ENCODE data around the gene PPM1F.

Gene PPM1F

GRCh38 chr22:21952586-21953571 is at the start of gene PPM1F:
TSS of gene PPM1F (minus strand) at chr22:21952848. CDS start at chr22:21946048, 6,800 bp downstream.
- DNase-seq, result peak; percentile 53 to 68

- DNase-seq, result no peak
Observed at GRCh38 chr22:22001664-22002525, 49.2 kb upstream of the PPM1F start.

GRCh38 chr22:21998595-21999247 is 46.1 kb upstream of the PPM1F start:
- DNase-seq, result no peak

- DNase-seq, result no peak
Observed at GRCh38 chr22:21996175-21996720, 43.6 kb upstream of the PPM1F start.

- no peak for DNase-seq
Observed at GRCh38 chr22:21995660-21996059, 43.0 kb upstream of the PPM1F start.

- no peak for DNase-seq
Observed at GRCh38 chr22:21994881-21995444, 42.3 kb upstream of the PPM1F start.

GRCh38 chr22:21992593-21993237 is 40.1 kb upstream of the PPM1F start:
- no peak for DNase-seq

- no peak for DNase-seq
Observed at GRCh38 chr22:21991774-21992173, 39.1 kb upstream of the PPM1F start.

GRCh38 chr22:21991304-21991596 is 38.6 kb upstream of the PPM1F start:
- no peak for DNase-seq

GRCh38 chr22:21990445-21991303 is 38.0 kb upstream of the PPM1F start:
- DNase-seq, result no peak

- no peak for DNase-seq
Observed at GRCh38 chr22:21989049-21989448, 36.4 kb upstream of the PPM1F start.

- DNase-seq, result no peak
Observed at GRCh38 chr22:21985214-21985613, 32.6 kb upstream of the PPM1F start.

- DNase-seq, result no peak
Observed at GRCh38 chr22:21984793-21985192, 32.1 kb upstream of the PPM1F start.

- DNase-seq, result peak; percentile 75 to 83
Observed at GRCh38 chr22:21982338-21982965, 29.8 kb upstream of the PPM1F start, which contains the start of gene TOP3B. TSS of gene TOP3B (minus strand) at chr22:21982787. CDS start at chr22:21975709, 7,078 bp downstream.

- DNase-seq, result no peak
Observed at GRCh38 chr22:21981874-21982273, 29.2 kb upstream of the PPM1F start.

GRCh38 chr22:21980547-21980946 is 27.9 kb upstream of the PPM1F start:
- no peak for DNase-seq

- no peak for DNase-seq
Observed at GRCh38 chr22:21978564-21979386, 26.1 kb upstream of the PPM1F start.

- DNase-seq, result no peak
Observed at GRCh38 chr22:21977814-21978213, 25.2 kb upstream of the PPM1F start.

- DNase-seq, result no peak
Observed at GRCh38 chr22:21975854-21976345, 23.3 kb upstream of the PPM1F start.

Measured in NCI-H2081 (cell line).